Right lobe of liver (tissue), 6 donors: Measurements from ENCODE around the gene TMEM175. TPM values are rescaled to one million over a fixed set of nuclear protein-coding genes. Genes with fewer than 3 reads are reported as not detected.

ENCODE experiments used
- ATAC-seq, 4 donors: fragments of 200-7000 bp; cut with Tn5 transposase; one replicate each; pipeline ENCODE4 v1.9.1; 2020; ENCODE audit warnings: mild to moderate bottlenecking in 4 of 4, moderate library complexity in 4 of 4
- DNase-seq, 3 donors: peaks; one replicate each; pipeline ENCODE4 v3.0.0-alpha.2; 2020
- H3K27ac ChIP-seq, 3 donors: fragments of 200-600 bp; one replicate each; pipeline ENCODE4 v1.8.0; 2022
- H3K27me3 ChIP-seq, 2 donors: fragments of 200-600 bp; one replicate each; pipeline ENCODE4 v1.8.0; 2022
- H3K36me3 ChIP-seq, 4 donors: fragments of 200-600 bp; sonication (generic) in 1 of 4; one replicate each; pipeline versions ENCODE4 v1.5.1 to v1.8.0; 2017 to 2022; ENCODE audit warnings: control low read depth in 1 of 4
- H3K4me1 ChIP-seq, 4 donors: fragments of 200-600 bp; sonication (generic) in 1 of 4; one replicate each; pipeline versions ENCODE4 v1.5.1 to v1.8.0; 2017 to 2022; ENCODE audit warnings: control low read depth in 1 of 4
- H3K4me3 ChIP-seq, 3 donors: fragments of 200-600 bp; one replicate each; pipeline ENCODE4 v1.8.0; 2022
- H3K9me3 ChIP-seq, 4 donors: fragments of 200-600 bp; sonication (generic) in 1 of 4; one replicate each; pipeline versions ENCODE4 v1.5.1 to v1.8.0; 2017 to 2022; ENCODE audit warnings: control low read depth in 1 of 4
- POLR2A ChIP-seq: fragments of 450-650 bp; IDR thresholded peaks from one replicate; pipeline ENCODE4 v1.6.1; 2017; ENCODE audit warnings: antibody characterized with exemption, mild to moderate bottlenecking
- WGBS: methylation state at CpG from one replicate; pipeline ENCODE4 v1.1.6; 2018; ENCODE audit warnings: low coverage, low lambda C conversion rate; ENCODE audit not compliant: insufficient coverage; ENCODE audit errors: missing lambda C conversion rate; 5-methylcytosine and 5-hydroxymethylcytosine counted together
- intact Hi-C, 2 donors: fragments of 100-400 bp; cut with DNase I; formaldehyde crosslinking; loops; one replicate each; pipeline versions ENCODE4 v1.11.2 to v1.14.1; 2022
- total RNA-seq, 6 experiments: library from RNA; depleted of rRNA in 2 of 6; stranded (reverse); fragments of >200 nt in 2 of 6; fragmentation: NEBNext Ultra II Directional in 3 of 6; extraction: Animal tissue kit (Norgen Biotek cat#: 25700) in 3 of 6; gene quantifications; one replicate each; pipeline versions ENCODE4 v1.1.0 to v1.2.4, GENCODE V29; 2016 to 2023
- TF ChIP-seq, protein P1 (sequence below), 4 donors: fragments of 200-600 bp in 3 of 4; fragments of 450-650 bp in 1 of 4; IDR thresholded peaks; one replicate each; pipeline versions ENCODE4 v1.5.1 to v1.8.0; 2016 to 2022; ENCODE audit warnings: antibody characterized with exemption in 4 of 4, mild to moderate bottlenecking in 2 of 4
- donor health status: DM: no; HTN: yes; CAD: no.
- donor health status: DM: no; HTN: no; CAD: no.
- donor health status: DM: no; HTN: no; CAD: no.
- donor health status: DM: no; HTN: yes; CAD: no.
- donor health status: DM: no; HTN: yes; CAD: no.

Gene TMEM175
- total RNA-seq, 6 experiments from 2014 or later: 22.0 to 31.8 (median 23.6) TPM

DNA sequence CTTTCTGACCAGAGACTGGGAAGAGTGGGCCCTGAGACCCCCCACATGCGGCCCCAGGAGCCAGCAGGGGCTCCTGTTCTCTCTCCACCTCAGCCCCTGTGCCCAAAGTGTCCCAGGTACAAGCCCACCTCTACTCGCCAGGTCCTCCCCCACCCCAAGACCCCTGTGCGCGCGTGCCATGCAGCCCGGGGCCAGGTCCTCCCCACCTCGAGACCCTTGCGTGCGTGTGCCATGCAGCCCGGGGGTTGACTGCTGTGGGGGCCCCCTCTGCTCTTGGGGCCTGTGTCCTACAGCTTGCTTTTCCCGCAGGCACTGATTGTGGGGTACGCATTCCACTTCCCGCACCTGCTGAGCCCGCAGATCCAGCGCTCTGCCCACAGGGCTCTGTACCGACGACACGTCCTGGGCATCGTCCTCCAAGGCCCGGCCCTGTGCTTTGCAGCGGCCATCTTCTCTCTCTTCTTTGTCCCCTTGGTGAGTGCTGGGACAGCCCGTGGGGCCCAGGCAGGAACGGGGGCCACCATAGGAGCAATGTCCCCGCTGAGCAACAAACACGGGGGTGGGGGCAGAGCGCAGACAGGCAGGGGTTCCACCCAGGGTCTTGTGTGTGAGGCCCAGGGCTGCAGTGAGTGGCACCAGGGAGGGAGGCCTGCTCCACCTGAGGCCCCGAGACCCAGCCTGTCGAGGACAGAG lies 20.8 kb downstream of the TMEM175 start:
- peaks cover 0 to 4% (median 0%) of the 10 kb centered on the region in 4 donors for H3K36me3 ChIP-seq
- DNase-seq: no peak
- no peak overlapping the region for H3K4me3 ChIP-seq
- H3K27me3 ChIP-seq: no peaks in the 10 kb centered on the region
- WGBS: 91% methylated on average over 15 of the region's 28 CpGs
- ATAC-seq: no peak
- H3K9me3 ChIP-seq: no peaks in the 10 kb centered on the region
- no peaks in the 10 kb centered on the region for H3K4me1 ChIP-seq
- TF ChIP-seq POLR2A: no peak
- TF ChIP-seq, protein P1, sequence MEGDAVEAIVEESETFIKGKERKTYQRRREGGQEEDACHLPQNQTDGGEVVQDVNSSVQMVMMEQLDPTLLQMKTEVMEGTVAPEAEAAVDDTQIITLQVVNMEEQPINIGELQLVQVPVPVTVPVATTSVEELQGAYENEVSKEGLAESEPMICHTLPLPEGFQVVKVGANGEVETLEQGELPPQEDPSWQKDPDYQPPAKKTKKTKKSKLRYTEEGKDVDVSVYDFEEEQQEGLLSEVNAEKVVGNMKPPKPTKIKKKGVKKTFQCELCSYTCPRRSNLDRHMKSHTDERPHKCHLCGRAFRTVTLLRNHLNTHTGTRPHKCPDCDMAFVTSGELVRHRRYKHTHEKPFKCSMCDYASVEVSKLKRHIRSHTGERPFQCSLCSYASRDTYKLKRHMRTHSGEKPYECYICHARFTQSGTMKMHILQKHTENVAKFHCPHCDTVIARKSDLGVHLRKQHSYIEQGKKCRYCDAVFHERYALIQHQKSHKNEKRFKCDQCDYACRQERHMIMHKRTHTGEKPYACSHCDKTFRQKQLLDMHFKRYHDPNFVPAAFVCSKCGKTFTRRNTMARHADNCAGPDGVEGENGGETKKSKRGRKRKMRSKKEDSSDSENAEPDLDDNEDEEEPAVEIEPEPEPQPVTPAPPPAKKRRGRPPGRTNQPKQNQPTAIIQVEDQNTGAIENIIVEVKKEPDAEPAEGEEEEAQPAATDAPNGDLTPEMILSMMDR (IDR thresholded peaks at IDR 0.05): no peak
- intact Hi-C loops: no loop called here
- H3K27ac ChIP-seq: no peak overlapping the region

GRCh38 chr4:953574-953915 lies 21.3 kb downstream of the TMEM175 start:
- no peak for DNase-seq
- Histone ChIP-seq H3K4me1 (no peaks in the 10 kb centered on the region), H3K9me3 (no peaks in the 10 kb centered on the region), H3K27me3 (no peaks in the 10 kb centered on the region), H3K36me3 (peaks cover 0 to 4% (median 0%) of the 10 kb centered on the region in 4 donors), H3K27ac (no peak overlapping the region), H3K4me3 (no peak overlapping the region)
- TF ChIP-seq POLR2A: no peak
- TF ChIP-seq, protein P1 (IDR thresholded peaks at IDR 0.05): no peak
- ATAC-seq: no peak
- no CpG with 5 or more reads among the region's 13 CpGs for WGBS
- intact Hi-C loops: no loop called here

DNA sequence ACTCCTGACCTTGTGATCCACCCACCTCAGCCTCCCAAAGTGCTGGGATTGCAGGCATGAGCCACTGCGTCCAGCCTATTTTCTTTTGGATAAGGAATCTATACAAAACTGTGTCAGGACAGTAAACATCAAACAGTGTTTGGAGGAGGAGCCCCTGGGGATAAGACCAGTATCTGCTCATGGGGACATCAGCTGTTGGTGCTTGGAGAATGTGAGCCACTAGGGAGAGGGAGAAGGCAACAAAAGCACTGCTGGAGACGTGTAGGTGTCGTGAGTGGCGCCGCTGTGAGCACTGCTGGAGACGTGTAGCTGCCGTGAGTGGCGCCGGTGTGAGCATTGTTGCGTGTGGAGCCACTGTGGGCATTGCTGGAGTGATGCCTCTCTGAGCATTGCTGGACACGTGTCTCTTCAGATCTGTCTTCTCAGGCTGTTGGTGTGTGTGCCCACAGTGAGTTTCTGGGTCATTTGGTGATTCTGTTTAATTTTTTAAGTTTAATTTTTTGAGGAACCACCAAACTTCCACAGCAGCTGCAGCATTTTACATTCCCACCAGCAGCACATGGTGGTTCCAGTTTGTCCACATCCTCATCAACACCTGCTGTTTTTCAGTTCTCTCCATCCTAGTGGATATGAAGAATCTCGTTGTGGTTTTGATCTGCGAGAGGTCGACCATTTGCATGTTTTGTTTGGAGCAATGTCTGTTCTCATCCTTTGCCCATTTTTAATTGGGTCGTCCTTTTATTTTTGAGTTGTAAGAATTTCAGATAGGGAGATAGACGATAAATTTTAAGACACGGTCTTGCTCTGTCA lies 22.2 kb downstream of the TMEM175 start:
- intact Hi-C loops: no loop called here
- 88% methylated on average over 15 of the region's 17 CpGs for WGBS
- no peak for ATAC-seq

GRCh38 chr4:955161-955921 lies 23.1 kb downstream of the TMEM175 start:
- 100% methylated on average over 3 of the region's 33 CpGs for WGBS
- intact Hi-C loops: no loop called here

More for the DNA sequence above, 22.2 kb downstream of the TMEM175 start:
- H3K4me3 ChIP-seq: no peak overlapping the region
- no peaks in the 10 kb centered on the region for H3K4me1 ChIP-seq
- no peak for TF ChIP-seq POLR2A
- TF ChIP-seq, protein P1 (IDR thresholded peaks at IDR 0.05): no peak
- no peak for DNase-seq
- H3K36me3 ChIP-seq: peaks cover 0 to 4% (median 0%) of the 10 kb centered on the region in 4 donors
- no peak overlapping the region for H3K27ac ChIP-seq
- H3K9me3 ChIP-seq: no peaks in the 10 kb centered on the region
- H3K27me3 ChIP-seq: no peaks in the 10 kb centered on the region

More at GRCh38 chr4:955161-955921, 23.1 kb downstream of the TMEM175 start:
- Histone ChIP-seq H3K9me3 (no peaks in the 10 kb centered on the region), H3K27me3 (no peaks in the 10 kb centered on the region), H3K4me3 (no peak overlapping the region), H3K27ac (no peak overlapping the region), H3K36me3 (peaks cover 0 to 4% (median 0%) of the 10 kb centered on the region in 4 donors), H3K4me1 (no peaks in the 10 kb centered on the region)
- DNase-seq (peak in 1 of 3 donors; percentile 36), ATAC-seq (no peak)
- TF ChIP-seq, protein P1 (IDR thresholded peaks at IDR 0.05): no peak
- TF ChIP-seq POLR2A: no peak
